Activated naive CD8-positive, alpha-beta T cell treated with anti-CD3 and anti-CD28 coated beads for 36 hours (primary cell): ENCODE results near the gene BROX. TPM values are rescaled to one million over a fixed set of nuclear protein-coding genes. Genes with fewer than 3 reads are reported as not detected.
"Not testable (repeated sequence)": the region's sequence is repeated elsewhere in the genome, so short reads cannot be mapped to it uniquely, and the experiment has no call there.

Experiments used
- DNase-seq: peaks from one replicate; pipeline ENCODE4 v3.0.0; 2021
- H3K27ac Mint-ChIP-seq: one replicate; pipeline ENCODE4 v1.8.0; 2022; ENCODE audit warnings: mild to moderate bottlenecking, moderate library complexity, mixed read lengths
- H3K27me3 Mint-ChIP-seq: one replicate; pipeline ENCODE4 v1.8.0; 2022; ENCODE audit warnings: mild to moderate bottlenecking, mixed read lengths
- H3K36me3 Mint-ChIP-seq: one replicate; pipeline ENCODE4 v1.8.0; 2021; ENCODE audit warnings: mild to moderate bottlenecking, mixed read lengths
- H3K4me1 Mint-ChIP-seq: one replicate; pipeline ENCODE4 v1.8.0; 2021; ENCODE audit warnings: mixed read lengths
- H3K4me3 Mint-ChIP-seq: one replicate; pipeline ENCODE4 v1.8.0; 2022; ENCODE audit warnings: mild to moderate bottlenecking, moderate library complexity, mixed read lengths
- H3K9me3 Mint-ChIP-seq: one replicate; pipeline ENCODE4 v1.8.0; 2022; ENCODE audit warnings: mixed read lengths
- total RNA-seq, 2 experiments: library from RNA; stranded (reverse); gene quantifications; one replicate each; pipeline ENCODE4 v1.2.3, GENCODE V29; 2021

Gene BROX
- total RNA-seq, 2 experiments from 2014 or later = 36.7 to 37.6 TPM

DNA sequence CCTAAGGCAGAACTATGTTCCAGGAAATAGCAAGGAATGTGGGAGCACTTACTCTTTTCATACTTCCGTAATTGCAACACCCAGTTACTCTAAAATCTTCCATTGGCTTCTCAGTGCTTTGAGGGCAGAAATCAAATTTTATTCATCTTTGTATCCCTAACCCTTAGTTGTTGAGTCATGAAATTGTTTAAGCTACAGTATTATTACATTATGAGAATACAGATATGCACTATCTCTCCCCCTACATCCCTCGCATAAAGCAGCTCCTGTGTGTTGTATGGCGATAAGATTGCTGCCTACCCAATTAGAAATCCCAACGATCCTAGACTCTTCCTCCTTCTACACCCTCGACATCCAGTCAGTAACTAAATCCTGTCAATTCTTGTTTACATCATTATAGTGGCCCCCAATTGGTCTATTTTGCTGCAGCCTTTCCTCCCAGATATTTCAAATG is 2.6 kb upstream of the BROX start:
- Mint-ChIP-seq H3K9me3 (no peaks in the 10 kb centered on the region), H3K27ac (no peak overlapping the region), H3K27me3 (no peaks in the 10 kb centered on the region), H3K36me3 (peaks cover 50% of the 10 kb centered on the region), H3K4me3 (peak overlapping the region; percentile 100), H3K4me1 (peaks cover 48% of the 10 kb centered on the region)
- no peak for DNase-seq

DNA sequence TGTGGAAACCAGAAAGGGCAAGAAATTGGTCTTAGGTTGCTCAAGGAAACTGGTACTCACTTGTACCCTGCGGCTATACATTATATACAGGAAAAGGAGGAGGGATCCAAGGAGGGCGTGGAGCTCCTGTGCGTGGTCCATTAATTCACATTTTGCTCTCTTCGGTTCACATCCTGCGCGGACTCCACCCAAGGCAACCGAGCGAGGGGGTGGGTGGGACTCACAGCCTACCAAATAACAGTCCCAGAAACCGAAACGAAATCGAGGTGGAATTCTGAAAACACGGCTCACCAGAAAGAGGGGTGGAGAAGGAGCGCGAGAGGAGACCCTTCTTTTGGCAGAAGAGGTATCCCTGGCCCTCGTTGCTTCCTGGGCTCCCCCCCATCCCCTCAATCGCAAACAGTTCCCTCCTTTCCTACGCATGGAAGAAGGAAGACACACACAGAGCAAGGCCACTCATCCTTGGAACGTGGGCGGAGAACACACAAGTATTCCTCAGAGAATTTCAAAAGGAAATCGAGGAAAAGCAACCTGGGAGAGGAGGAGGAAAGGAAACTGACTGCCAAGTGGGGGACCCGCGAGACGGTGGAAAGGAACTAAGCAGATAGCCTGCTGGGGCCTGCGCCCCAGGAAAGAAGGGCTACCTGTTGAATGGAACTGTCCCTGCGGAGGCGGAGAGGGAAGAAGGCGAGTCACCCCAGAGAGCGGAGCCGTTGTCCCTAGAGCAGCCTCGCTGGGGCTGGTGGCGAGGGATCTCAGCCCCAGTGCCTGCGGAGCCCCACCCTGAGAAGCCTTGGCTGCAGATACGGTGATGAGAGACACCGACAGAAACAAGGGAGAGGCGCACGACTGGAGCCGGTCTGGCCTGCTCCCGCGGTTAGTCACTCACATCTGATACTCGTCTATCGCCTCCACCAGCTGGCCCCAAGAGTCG is 778 bp upstream of the BROX start:
- peak overlapping the region; percentile 100 for H3K4me3 Mint-ChIP-seq
- no peaks in the 10 kb centered on the region for H3K9me3 Mint-ChIP-seq
- DNase-seq = peak; percentile 69
- no peaks in the 10 kb centered on the region for H3K27me3 Mint-ChIP-seq
- peaks cover 47% of the 10 kb centered on the region for H3K36me3 Mint-ChIP-seq
- peaks cover 44% of the 10 kb centered on the region for H3K4me1 Mint-ChIP-seq
- H3K27ac Mint-ChIP-seq = peak overlapping the region; percentile 97

DNA sequence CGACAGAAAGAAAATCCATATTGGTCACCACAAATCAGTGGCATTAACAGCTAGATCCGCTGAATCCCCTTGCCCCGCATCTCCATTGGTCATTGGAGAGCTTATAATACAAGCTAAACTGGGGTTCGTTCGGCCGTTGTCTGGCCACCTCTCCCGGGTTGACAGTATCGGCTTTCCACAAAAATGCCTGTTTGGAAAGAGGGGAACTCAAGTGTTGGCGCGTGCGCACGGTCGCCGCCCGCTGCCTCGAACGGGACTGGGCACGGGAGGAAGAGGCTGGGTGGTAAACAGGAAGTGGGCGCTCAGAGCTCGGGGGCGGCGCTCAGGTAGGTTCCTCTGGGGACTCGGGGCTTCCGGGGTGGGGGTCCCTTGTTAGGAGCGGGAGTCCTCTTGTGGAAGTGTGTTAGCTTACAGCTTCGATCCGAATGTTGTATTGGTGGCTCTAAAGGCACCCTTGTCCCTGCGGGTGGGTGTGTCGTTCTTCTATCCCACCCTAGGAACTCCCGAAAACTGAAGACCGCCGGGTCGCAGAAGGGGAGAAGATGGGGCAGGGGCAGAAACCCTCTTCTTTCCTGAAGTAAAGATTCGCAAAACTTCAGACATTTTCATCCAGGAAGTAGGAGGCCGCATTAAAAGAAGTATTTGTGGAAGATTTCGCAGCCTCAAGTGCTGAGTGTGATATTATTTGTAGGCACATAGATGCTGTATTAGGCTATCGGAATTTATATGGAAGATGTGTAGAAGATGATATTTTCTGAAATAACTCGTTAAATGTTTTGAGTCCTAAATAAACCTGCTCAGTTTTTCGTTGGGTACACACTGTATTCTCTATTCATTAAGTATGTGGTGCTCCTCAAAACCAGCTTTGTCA is 962 bp downstream of the BROX start:
- H3K27ac Mint-ChIP-seq = peak overlapping the region; percentile 97
- peaks cover 46% of the 10 kb centered on the region for H3K4me1 Mint-ChIP-seq
- peak overlapping the region; percentile 100 for H3K4me3 Mint-ChIP-seq
- no peaks in the 10 kb centered on the region for H3K27me3 Mint-ChIP-seq
- no peaks in the 10 kb centered on the region for H3K9me3 Mint-ChIP-seq
- DNase-seq = peak; percentile 91
- H3K36me3 Mint-ChIP-seq = peaks cover 40% of the 10 kb centered on the region

DNA sequence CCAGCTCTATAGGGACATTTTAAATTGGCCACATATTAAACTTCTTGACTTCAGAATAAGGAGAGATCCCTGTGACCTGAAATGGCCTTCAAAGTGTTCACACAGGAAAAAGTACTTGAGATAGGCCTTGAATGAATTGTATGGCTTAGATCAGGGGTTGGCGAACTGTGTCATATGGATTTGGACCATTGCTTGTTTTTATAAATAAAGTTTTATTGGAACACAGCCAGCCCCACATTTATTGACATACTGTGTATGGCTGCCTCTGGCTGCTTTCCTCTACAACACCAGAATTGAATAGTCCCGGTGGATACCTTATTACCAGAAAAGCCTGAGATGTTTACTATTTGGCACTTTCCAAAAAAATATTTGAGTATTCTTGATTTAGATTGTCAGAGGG is 4.0 kb downstream of the BROX start:
- no peaks in the 10 kb centered on the region for H3K27me3 Mint-ChIP-seq
- DNase-seq = no peak
- no peaks in the 10 kb centered on the region for H3K9me3 Mint-ChIP-seq
- no peak overlapping the region for H3K27ac Mint-ChIP-seq
- peaks cover 40% of the 10 kb centered on the region for H3K36me3 Mint-ChIP-seq
- H3K4me1 Mint-ChIP-seq = peaks cover 31% of the 10 kb centered on the region
- H3K4me3 Mint-ChIP-seq = no peak overlapping the region

DNA sequence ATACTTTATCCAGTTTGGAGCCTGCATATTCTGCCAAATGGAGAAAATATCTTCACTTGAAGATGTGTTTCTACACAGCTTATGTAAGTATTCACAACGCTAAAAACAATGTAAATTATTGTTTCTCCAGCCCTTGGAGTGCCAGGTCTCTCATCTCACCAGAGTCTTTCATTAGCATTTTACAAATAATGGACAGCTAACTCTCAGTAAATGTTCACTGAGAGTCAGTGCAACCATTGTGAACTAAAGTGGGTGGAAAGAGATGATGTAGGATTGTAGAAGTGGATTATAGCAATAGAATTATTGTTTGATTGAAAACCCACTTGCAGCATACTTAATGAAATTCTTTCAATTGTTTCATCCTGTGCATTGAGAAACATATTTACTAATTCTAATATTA is 16.4 kb downstream of the BROX start:
- H3K27me3 Mint-ChIP-seq = no peaks in the 10 kb centered on the region

DNA sequence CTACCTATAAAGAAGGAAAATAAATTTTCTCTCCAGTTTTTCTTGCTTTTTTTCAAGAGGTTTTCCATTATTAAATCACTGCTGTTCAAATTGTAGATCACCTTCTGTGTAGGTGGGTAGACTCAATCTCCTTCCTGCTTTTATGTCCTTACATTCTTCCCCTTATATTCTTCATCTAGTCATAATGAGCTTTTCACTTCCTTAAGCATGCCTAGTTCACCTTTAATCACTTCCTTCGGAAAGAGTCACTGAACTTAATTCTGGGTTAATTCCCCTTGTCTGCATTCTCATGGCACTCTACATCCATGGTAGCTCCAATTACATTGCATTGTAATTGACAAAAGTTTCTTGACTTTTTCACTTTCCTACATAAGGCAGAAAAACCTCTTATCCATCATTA is 18.5 kb downstream of the BROX start:
- Mint-ChIP-seq H3K4me1 (peaks cover 12% of the 10 kb centered on the region), H3K27me3 (no peaks in the 10 kb centered on the region), H3K9me3 (no peaks in the 10 kb centered on the region), H3K27ac (no peak overlapping the region), H3K36me3 (peaks cover 16% of the 10 kb centered on the region), H3K4me3 (no peak overlapping the region)
- no peak for DNase-seq

More for the DNA sequence above, 16.4 kb downstream of the BROX start:
- Mint-ChIP-seq H3K27ac (no peak overlapping the region), H3K9me3 (no peaks in the 10 kb centered on the region), H3K4me1 (peaks cover 12% of the 10 kb centered on the region), H3K4me3 (no peak overlapping the region), H3K36me3 (peaks cover 18% of the 10 kb centered on the region)
- DNase-seq = no peak

DNA sequence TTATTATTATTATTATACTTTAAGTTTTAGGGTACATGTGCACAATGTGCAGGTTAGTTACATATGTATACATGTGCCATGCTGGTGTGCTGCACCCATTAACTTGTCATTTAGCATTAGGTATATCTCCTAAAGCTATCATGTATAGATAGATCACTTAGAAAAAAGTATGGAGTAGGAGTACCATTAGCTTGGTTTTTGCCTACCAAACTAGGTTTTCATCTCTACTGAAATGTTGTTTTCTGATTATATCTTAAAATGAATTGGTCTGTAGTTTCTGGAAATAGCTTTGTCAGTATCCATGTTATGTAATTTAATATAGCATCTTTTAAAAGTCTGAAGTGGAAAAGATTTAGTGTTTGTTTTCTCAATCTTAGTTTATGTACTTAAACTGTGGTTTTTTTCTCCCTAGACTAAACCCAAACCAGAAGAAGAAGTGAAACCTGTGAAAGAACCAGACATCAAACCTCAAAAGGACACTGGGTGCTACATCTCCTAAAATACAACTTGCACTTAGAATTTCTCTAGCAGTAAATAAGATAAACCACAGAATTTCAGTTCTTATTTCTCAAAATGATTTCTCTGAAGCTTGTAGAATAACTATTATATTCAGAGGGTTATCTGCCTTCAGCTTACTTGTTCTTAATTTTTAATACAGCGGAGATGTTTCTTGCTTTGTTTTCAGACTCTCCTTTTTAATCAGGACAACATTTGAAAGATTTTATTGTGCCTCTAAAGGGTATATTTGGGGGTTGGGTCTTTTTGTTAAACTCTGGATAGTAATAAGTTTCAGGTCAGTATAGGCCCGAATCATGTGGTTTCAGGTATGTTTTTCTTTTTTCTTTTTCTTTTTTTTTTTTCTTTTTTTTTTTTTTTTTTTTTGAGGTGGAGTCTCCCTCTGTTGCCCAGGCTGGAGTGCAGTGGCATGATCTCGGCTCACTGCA is 20.1 kb downstream of the BROX start:
- Mint-ChIP-seq H3K27ac (peak overlapping the region; percentile 75), H3K9me3 (no peaks in the 10 kb centered on the region), H3K4me3 (no peak overlapping the region), H3K4me1 (peaks cover 12% of the 10 kb centered on the region), H3K36me3 (peaks cover 16% of the 10 kb centered on the region), H3K27me3 (no peaks in the 10 kb centered on the region)
- no peak for DNase-seq

DNA sequence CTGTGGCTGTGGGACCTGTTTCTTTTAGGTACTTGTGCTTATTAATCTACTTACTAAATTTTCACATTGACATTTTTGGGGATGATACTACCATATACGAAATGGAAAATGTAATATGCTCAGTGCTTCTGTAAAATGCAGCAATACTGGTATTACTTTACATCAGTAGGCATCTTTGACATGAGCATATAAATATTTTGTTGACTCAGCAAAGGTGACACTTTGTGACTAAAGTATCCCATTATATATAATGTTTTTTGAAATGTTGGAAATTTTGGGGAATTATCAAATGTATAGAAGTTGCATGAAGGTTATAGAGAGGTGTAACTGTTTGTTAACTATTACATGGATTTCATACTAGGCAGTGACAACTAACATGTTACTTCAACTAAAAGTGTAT is 22.4 kb downstream of the BROX start:
- DNase-seq = no peak
- Mint-ChIP-seq H3K4me1 (peaks cover 12% of the 10 kb centered on the region), H3K27me3 (no peaks in the 10 kb centered on the region), H3K4me3 (no peak overlapping the region), H3K27ac (no peak overlapping the region), H3K9me3 (no peaks in the 10 kb centered on the region), H3K36me3 (peaks cover 13% of the 10 kb centered on the region)

DNA sequence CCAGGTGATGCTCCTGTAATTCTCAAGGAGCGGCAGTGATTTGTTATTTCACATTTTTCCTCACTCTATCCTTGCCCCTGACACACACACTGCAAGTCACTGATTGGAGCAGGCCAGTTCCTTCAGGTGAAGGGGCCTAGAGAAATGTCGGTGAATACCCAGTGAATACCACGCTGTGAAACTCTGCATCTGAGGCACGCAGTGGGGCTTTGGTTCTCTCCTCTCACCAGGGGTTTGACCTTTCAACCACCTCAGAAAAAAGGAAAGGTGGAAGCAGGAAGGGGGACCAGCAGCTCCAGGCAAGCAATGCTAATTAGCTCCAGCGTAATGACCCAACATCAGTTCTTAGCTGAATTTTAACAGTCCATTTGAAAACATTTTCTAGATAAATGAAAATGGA is 24.1 kb downstream of the BROX start:
- Mint-ChIP-seq H3K27me3 (no peaks in the 10 kb centered on the region), H3K4me1 (peaks cover 9% of the 10 kb centered on the region), H3K9me3 (no peaks in the 10 kb centered on the region), H3K27ac (no peak overlapping the region), H3K4me3 (no peak overlapping the region), H3K36me3 (peaks cover 7% of the 10 kb centered on the region)
- no peak for DNase-seq

DNA sequence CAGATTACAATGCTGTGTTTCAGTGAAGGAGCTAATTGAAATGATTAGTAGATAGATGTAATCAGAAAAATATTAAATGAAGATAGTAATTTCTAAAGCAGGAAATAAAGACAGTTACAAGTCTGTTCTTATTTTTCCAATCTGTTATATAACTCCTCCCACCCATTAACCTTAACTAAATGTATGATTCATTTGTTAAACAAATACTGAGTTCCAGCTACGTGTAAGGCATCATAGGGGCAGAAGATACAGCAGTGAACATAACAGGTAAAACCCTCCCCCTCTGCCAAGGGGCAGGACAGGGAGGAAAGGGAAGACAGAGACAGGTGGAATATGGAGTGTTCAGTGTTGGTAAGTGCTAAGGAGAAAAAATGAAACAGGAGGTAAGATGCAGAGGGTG is 24.6 kb downstream of the BROX start, which contains the start of gene FAM177B:
Gene FAM177B, plus strand, starts transcription at position 231 of the 400 bp plus-strand sequence. CDS start 9,344 bp downstream, outside the sequence.
- no peak within 1 kb of the TSS for H3K4me3 Mint-ChIP-seq
- H3K4me1 Mint-ChIP-seq = peaks cover 6% of the 10 kb centered on the region
- H3K36me3 Mint-ChIP-seq = peaks cover 4% of the 10 kb centered on the region

DNA sequence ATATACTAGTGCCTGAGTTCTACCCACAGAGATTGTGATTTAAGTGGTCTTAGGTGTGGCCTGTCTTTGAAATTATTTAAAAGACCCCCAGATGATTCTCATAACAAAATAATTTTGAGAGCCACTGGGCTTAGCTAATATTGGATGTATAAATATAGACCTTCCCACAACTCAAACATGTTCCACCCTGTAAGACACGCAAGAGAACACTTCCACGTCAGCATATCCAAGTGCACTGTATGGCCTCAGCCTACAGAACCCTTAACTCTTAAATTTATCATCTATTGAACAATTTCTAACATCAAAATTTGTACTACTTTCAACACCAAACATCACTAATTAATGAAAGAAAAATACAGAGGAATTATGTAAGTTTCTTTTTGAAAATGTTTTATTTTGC is 27.1 kb downstream of the BROX start:
- Mint-ChIP-seq H3K9me3 (no peaks in the 10 kb centered on the region), H3K27ac (no peak overlapping the region), H3K4me1 (no peaks in the 10 kb centered on the region), H3K36me3 (peaks cover under 1% of the 10 kb centered on the region), H3K27me3 (no peaks in the 10 kb centered on the region), H3K4me3 (no peak overlapping the region)
- DNase-seq = no peak

More for the DNA sequence above, 24.6 kb downstream of the BROX start, which contains the start of gene FAM177B:
- Mint-ChIP-seq H3K27me3 (no peaks in the 10 kb centered on the region), H3K9me3 (no peaks in the 10 kb centered on the region), H3K27ac (no peak within 1 kb of the TSS)
- no peak for DNase-seq

DNA sequence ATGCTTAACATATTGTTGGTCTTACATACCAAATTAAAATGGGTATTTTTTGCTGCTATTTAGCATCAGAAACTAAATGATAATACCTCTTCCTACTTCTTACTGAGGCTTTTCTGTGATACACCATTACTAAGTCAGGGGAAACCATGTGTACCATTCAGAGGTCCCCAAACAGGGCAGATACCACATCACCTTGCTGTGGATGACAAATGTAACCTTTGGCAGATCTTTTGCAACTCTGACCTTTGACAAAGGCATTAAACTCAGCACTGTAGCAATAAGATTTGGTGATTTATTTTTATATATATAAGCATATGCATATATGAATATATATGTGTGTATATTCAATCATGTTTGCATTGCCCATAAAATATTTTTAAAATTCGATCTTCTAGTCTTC is 27.6 kb downstream of the BROX start:
- no peaks in the 10 kb centered on the region for H3K9me3 Mint-ChIP-seq
- no peaks in the 10 kb centered on the region for H3K27me3 Mint-ChIP-seq
- no peak for DNase-seq
- H3K27ac Mint-ChIP-seq = no peak overlapping the region
- no peaks in the 10 kb centered on the region for H3K4me1 Mint-ChIP-seq
- no peaks in the 10 kb centered on the region for H3K36me3 Mint-ChIP-seq
- no peak overlapping the region for H3K4me3 Mint-ChIP-seq

DNA sequence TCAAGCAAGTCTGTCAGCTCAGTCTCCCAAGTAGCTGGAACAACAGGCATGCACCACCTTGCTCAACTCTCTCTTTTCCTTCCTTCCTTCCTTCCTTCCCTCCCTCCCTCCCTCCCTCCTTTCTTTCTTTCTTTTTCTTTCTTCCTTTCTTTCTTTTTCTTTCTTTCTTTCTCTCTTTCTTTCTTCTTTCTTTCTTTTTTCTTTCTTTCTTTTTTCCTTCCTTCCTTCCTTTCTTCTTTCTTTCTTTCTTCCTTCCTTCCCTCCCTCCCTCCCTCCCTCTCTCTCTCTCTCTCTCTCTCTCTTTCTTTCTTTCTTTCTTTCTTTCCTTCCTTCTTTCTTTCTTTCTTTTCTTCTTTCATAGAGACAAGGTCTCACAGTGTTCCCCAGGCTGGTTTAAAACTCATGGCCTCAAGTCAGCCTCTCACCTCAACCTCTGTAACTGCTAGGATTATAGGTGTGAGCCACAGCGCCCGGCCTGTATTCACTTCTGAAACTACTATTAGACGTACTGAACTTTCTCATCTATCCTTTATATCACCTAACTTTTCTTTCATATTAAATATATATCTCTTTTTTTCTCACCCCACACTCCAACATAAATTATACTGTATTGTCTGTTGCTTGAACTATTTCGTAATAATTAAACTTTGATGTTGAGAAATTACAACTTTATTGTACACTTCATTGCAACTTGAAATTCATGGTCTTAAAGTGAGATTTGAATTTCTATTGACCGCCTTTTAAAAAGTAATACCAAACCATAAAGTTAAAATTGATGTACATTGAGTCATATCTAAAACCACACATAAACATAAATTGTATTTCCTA is 29.5 kb downstream of the BROX start:
- not testable (repeated sequence) for H3K27ac Mint-ChIP-seq, H3K27me3 Mint-ChIP-seq, DNase-seq, H3K4me3 Mint-ChIP-seq, H3K36me3 Mint-ChIP-seq, H3K9me3 Mint-ChIP-seq, H3K4me1 Mint-ChIP-seq

DNA sequence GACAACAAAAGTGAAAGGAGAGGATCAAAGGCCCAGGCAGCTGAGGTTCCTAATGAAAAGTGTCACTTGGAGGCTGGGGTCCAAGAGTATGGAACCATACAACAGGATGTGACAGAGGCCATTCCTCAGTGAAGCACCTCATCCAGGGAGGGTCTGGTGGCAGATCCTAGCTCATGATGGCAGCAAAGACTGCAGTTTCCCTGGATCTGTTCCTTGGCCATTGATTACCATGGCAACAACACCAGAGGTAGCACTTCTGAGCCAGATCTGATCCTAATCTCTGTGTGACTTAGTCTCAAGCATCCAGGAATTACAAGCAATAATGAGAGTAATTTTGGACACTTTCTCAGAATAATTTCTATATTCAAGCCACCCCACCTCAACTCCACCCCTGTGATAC is 37.6 kb downstream of the BROX start:
- Mint-ChIP-seq H3K4me3 (no peak overlapping the region), H3K9me3 (no peaks in the 10 kb centered on the region), H3K4me1 (no peaks in the 10 kb centered on the region), H3K27ac (no peak overlapping the region), H3K27me3 (no peaks in the 10 kb centered on the region), H3K36me3 (no peaks in the 10 kb centered on the region)
- DNase-seq = no peak
